Measurements from ENCODE around the gene WDR38. TPM values are rescaled to one million over a fixed set of nuclear protein-coding genes. Genes with fewer than 3 reads are reported as not detected.
A peak's percentile ranks its signal among the peaks of the same experiment; 100 is the strongest.

The WDR38 gene
- total RNA-seq, 4 donors from 2014 or later = 0.33 to 1.5 (median 0.79) TPM; not detected in 1

GRCh38 chr9:124868511-124869465, 15.5 kb downstream of the WDR38 start:
- 0 to 1% methylated on average over 20 to 31 of the region's 101 CpGs for WGBS, 2 donors
- Histone ChIP-seq H3K9me3 (no peaks in the 10 kb centered on the region), H3K27ac (peak overlapping the region; percentile 80 to 81 (median 80)), H3K4me3 (replicated peaks in 1 of 3) (peak overlapping the region; percentile 68 to 87 (median 82)), H3K4me1 (peaks cover 24 to 46% of the 10 kb centered on the region in 2 donors), H3K36me3 (no peaks in the 10 kb centered on the region), H3K27me3 (no peaks in the 10 kb centered on the region)
- TF ChIP-seq, protein P1, sequence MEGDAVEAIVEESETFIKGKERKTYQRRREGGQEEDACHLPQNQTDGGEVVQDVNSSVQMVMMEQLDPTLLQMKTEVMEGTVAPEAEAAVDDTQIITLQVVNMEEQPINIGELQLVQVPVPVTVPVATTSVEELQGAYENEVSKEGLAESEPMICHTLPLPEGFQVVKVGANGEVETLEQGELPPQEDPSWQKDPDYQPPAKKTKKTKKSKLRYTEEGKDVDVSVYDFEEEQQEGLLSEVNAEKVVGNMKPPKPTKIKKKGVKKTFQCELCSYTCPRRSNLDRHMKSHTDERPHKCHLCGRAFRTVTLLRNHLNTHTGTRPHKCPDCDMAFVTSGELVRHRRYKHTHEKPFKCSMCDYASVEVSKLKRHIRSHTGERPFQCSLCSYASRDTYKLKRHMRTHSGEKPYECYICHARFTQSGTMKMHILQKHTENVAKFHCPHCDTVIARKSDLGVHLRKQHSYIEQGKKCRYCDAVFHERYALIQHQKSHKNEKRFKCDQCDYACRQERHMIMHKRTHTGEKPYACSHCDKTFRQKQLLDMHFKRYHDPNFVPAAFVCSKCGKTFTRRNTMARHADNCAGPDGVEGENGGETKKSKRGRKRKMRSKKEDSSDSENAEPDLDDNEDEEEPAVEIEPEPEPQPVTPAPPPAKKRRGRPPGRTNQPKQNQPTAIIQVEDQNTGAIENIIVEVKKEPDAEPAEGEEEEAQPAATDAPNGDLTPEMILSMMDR (IDR thresholded peaks at IDR 0.05) = no peak
- peak; percentile 29 to 94 for TF ChIP-seq POLR2A (IDR thresholded peaks at IDR 0.05)
- DNase-seq = peak; percentile 86
- intact Hi-C loops (cut with DNase I) = no loop called here

- Histone ChIP-seq H3K4me1 (peaks cover 24 to 46% of the 10 kb centered on the region in 2 donors), H3K27ac (peak overlapping the region; percentile 35 to 80 (median 80)), H3K27me3 (no peaks in the 10 kb centered on the region), H3K9me3 (no peaks in the 10 kb centered on the region), H3K36me3 (no peaks in the 10 kb centered on the region), H3K4me3 (replicated peaks in 1 of 3) (peak overlapping the region; percentile 68 to 87 (median 82))
- intact Hi-C loops (cut with DNase I) = no loop called here
- no peak for TF ChIP-seq POLR2A (IDR thresholded peaks at IDR 0.05)
- TF ChIP-seq, protein P1 (IDR thresholded peaks at IDR 0.05) = no peak
- WGBS, 2 donors = 0 to 1% methylated on average over 24 to 34 of the region's 41 CpGs
- peak in 1 of 2 donors; percentile 27 for DNase-seq
Measured at GRCh38 chr9:124869466-124869985, 16.3 kb downstream of the WDR38 start.

- peak; percentile 44 to 59 for DNase-seq
- H3K4me1 ChIP-seq = peaks cover 24 to 46% of the 10 kb centered on the region in 2 donors
- peaks cover 3% of the 10 kb centered on the region in 2 donors for H3K36me3 ChIP-seq
- no peaks in the 10 kb centered on the region for H3K27me3 ChIP-seq
- intact Hi-C loops (cut with DNase I) = loop anchor here (10.0 kb wide), 1 partner anchor 275 kb away; the partner anchor contains the start of gene SCAI
- H3K4me3 ChIP-seq (replicated peaks in 1 of 3) = peak overlapping the region; percentile 68 to 87 (median 82)
- TF ChIP-seq, protein P1 (IDR thresholded peaks at IDR 0.05) = no peak
- no peak for TF ChIP-seq POLR2A (IDR thresholded peaks at IDR 0.05)
- H3K27ac ChIP-seq = peak overlapping the region in 2 of 3 donors; percentile 80
- no peaks in the 10 kb centered on the region for H3K9me3 ChIP-seq
- 12 to 16% methylated on average over 12 of the region's 12 CpGs for WGBS, 2 donors
Measured at GRCh38 chr9:124869986-124870560, 16.8 kb downstream of the WDR38 start.

GRCh38 chr9:124870723-124871122, 17.5 kb downstream of the WDR38 start:
- DNase-seq = no peak
- H3K36me3 ChIP-seq = peaks cover 10% of the 10 kb centered on the region in 2 donors
- peak overlapping the region in 1 of 3 donors; percentile 82 for H3K4me3 ChIP-seq (replicated peaks in 1 of 3)
- no peaks in the 10 kb centered on the region for H3K27me3 ChIP-seq
- TF ChIP-seq, protein P1 (IDR thresholded peaks at IDR 0.05) = no peak
- no peak for TF ChIP-seq POLR2A (IDR thresholded peaks at IDR 0.05)
- H3K4me1 ChIP-seq = peaks cover 24 to 46% of the 10 kb centered on the region in 2 donors
- 69 to 78% methylated on average over 6 of the region's 6 CpGs for WGBS, 2 donors
- H3K27ac ChIP-seq = peak overlapping the region in 2 of 3 donors; percentile 80
- intact Hi-C loops (cut with DNase I) = loop anchor here (10.0 kb wide), 1 partner anchor 274 kb away; the partner anchor contains the start of gene SCAI
- H3K9me3 ChIP-seq = no peaks in the 10 kb centered on the region

Data from thyroid gland (tissue), 4 donors.